WTC11 (cell line): ENCODE data around the gene HDHD5. TPM values are rescaled to one million over a fixed set of nuclear protein-coding genes. Genes with fewer than 3 reads are reported as not detected.

Source experiments
- ATAC-seq: fragments of 200-7000 bp; cut with Tn5 transposase; 2 replicates; pipeline ENCODE4 v1.10.0; 2021; ENCODE audit warnings: mild to moderate bottlenecking, moderate library complexity
- CTCF ChIA-PET: fragments of 300-600 bp; sonication (Branson Sonifier 250); formaldehyde crosslinking; loops from one replicate; lab custom pipeline; 2021; ENCODE audit warnings: antibody characterized with exemption; lab: Charles Lee
- POLR2A ChIA-PET: fragments of 350-600 bp; sonication (Branson Sonifier 250); formaldehyde crosslinking; loops from one replicate; lab custom pipeline; 2021; ENCODE audit warnings: antibody characterized with exemption; lab: Charles Lee
- DNase-seq: peaks from one replicate; pipeline ENCODE4 v3.0.0; 2021; ENCODE audit warnings: low spot score
- H3K27ac Mint-ChIP-seq: 2 replicates; pipeline ENCODE4 v1.8.0; 2021; ENCODE audit warnings: mixed read lengths
- H3K27me3 Mint-ChIP-seq: 2 replicates; pipeline ENCODE4 v1.8.0; 2021; ENCODE audit warnings: low read depth, mild to moderate bottlenecking, moderate library complexity, mixed read lengths
- H3K36me3 Mint-ChIP-seq: 2 replicates; pipeline ENCODE4 v1.8.0; 2021; ENCODE audit warnings: mixed read lengths
- H3K4me1 Mint-ChIP-seq: 2 replicates; pipeline ENCODE4 v1.8.0; 2022; ENCODE audit warnings: mixed read lengths
- H3K4me3 Mint-ChIP-seq: 2 replicates; pipeline ENCODE4 v1.8.0; 2021; ENCODE audit warnings: mild to moderate bottlenecking, moderate library complexity, mixed read lengths
- H3K9me3 Mint-ChIP-seq: 2 replicates; pipeline ENCODE4 v1.8.0; 2021; ENCODE audit warnings: mixed read lengths
- CBFB ChIP-seq: sonication (generic); formaldehyde crosslinking; IDR thresholded peaks from 2 replicates; pipeline ENCODE4 v1.8.1; 2022; ENCODE audit warnings: mild to moderate bottlenecking, low read depth, missing genetic modification reagents
- GRHL2 ChIP-seq: fragments of 250-450 bp; sonication (Bioruptor Pico); IDR thresholded peaks from 2 replicates; pipeline ENCODE4 v1.8.0; 2022; ENCODE audit warnings: mild to moderate bottlenecking, moderate library complexity; ENCODE audit not compliant: insufficient replicate concordance, severe bottlenecking
- IRF2 ChIP-seq: sonication (generic); formaldehyde crosslinking; IDR thresholded peaks from 2 replicates; pipeline ENCODE4 v1.8.0; 2022; ENCODE audit warnings: low read depth, missing genetic modification reagents, borderline replicate concordance
- JUN ChIP-seq: sonication (generic); formaldehyde crosslinking; IDR thresholded peaks from 2 replicates; pipeline ENCODE4 v1.8.0; 2023; ENCODE audit warnings: mild to moderate bottlenecking, missing genetic modification reagents
- MYBL2 ChIP-seq: sonication (generic); formaldehyde crosslinking; IDR thresholded peaks from 2 replicates; pipeline ENCODE4 v1.8.1; 2023; ENCODE audit warnings: mild to moderate bottlenecking, moderate library complexity, missing genetic modification reagents
- NFATC4 ChIP-seq: fragments of 250-450 bp; sonication (Bioruptor Pico); IDR thresholded peaks from 2 replicates; pipeline ENCODE4 v1.9.0; 2021; ENCODE audit warnings: mild to moderate bottlenecking
- OVOL2 ChIP-seq: fragments of 250-450 bp; sonication (Bioruptor Pico); IDR thresholded peaks from 2 replicates; pipeline ENCODE4 v1.9.0; 2021; ENCODE audit warnings: mild to moderate bottlenecking, borderline replicate concordance
- RELA ChIP-seq: sonication (generic); formaldehyde crosslinking; IDR thresholded peaks from 2 replicates; pipeline ENCODE4 v1.8.1; 2022; ENCODE audit warnings: missing genetic modification reagents, mild to moderate bottlenecking, borderline replicate concordance
- RORB ChIP-seq: fragments of 250-450 bp; sonication (Bioruptor Pico); IDR thresholded peaks from 2 replicates; pipeline ENCODE4 v1.9.0; 2021; ENCODE audit warnings: mild to moderate bottlenecking
- SMAD4 ChIP-seq: sonication (generic); formaldehyde crosslinking; IDR thresholded peaks from 2 replicates; pipeline ENCODE4 v1.8.0; 2022; ENCODE audit warnings: mild to moderate bottlenecking, missing genetic modification reagents
- TP53 ChIP-seq: sonication (generic); formaldehyde crosslinking; IDR thresholded peaks from 2 replicates; pipeline ENCODE4 v1.8.1; 2023; ENCODE audit warnings: mild to moderate bottlenecking, missing genetic modification reagents
- ZNF138 ChIP-seq: sonication (generic); formaldehyde crosslinking; conservative IDR thresholded peaks from 2 replicates; pipeline ENCODE4 v1.8.1; 2022; ENCODE audit warnings: mild to moderate bottlenecking, moderate library complexity, missing genetic modification reagents
- ZNF219 ChIP-seq: sonication (generic); formaldehyde crosslinking; IDR thresholded peaks from 2 replicates; pipeline ENCODE4 v1.8.0; 2023; ENCODE audit warnings: missing genetic modification reagents, mild to moderate bottlenecking, borderline replicate concordance
- total RNA-seq: library from RNA; stranded (reverse); gene quantifications from 3 replicates; pipeline ENCODE4 v1.2.3, GENCODE V29; 2021
- TF ChIP-seq, protein P1 (sequence below): sonication (generic); formaldehyde crosslinking; IDR thresholded peaks from 2 replicates; pipeline ENCODE4 v1.8.1; 2023; ENCODE audit warnings: mild to moderate bottlenecking, missing genetic modification reagents
- TF ChIP-seq, protein P2 (sequence below): sonication (generic); formaldehyde crosslinking; IDR thresholded peaks from 2 replicates; pipeline ENCODE4 v1.8.0; 2022; ENCODE audit warnings: mild to moderate bottlenecking, missing genetic modification reagents
- TF ChIP-seq, protein P3 (sequence below): sonication (generic); formaldehyde crosslinking; IDR thresholded peaks from 2 replicates; pipeline ENCODE4 v1.8.1; 2022; ENCODE audit warnings: low read depth, missing genetic modification reagents, borderline replicate concordance
- TF ChIP-seq, protein P4 (sequence below): sonication (generic); formaldehyde crosslinking; conservative IDR thresholded peaks from 2 replicates; pipeline ENCODE4 v1.8.1; 2023; ENCODE audit warnings: mild to moderate bottlenecking, low read depth, missing genetic modification reagents, moderate library complexity

Gene HDHD5
- total RNA-seq, 1 experiment from 2014 or later, result 84.0 TPM

DNA sequence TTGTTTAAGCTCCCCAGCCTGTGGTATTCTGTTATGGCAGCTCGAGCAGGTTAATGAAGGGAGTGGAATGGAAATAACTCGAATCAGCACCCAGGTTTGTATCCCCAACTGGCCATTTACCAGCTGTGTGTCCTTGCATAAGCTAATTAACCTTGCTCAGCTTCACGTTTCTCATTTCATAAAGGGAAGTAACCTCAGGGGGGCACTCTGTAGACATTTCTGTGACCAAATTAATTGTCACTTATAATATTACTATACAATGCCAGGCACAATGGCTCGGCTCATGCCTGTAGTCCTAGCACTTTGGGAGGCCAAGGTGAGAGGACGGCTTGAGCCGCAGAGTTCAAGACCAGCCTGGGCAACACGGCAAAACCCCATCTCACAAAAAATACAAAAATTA lies 46.4 kb upstream of the HDHD5 start (continued):
- TF ChIP-seq CBFB (CRISPR knock-in tag), result no peak
- TF ChIP-seq, protein P1, sequence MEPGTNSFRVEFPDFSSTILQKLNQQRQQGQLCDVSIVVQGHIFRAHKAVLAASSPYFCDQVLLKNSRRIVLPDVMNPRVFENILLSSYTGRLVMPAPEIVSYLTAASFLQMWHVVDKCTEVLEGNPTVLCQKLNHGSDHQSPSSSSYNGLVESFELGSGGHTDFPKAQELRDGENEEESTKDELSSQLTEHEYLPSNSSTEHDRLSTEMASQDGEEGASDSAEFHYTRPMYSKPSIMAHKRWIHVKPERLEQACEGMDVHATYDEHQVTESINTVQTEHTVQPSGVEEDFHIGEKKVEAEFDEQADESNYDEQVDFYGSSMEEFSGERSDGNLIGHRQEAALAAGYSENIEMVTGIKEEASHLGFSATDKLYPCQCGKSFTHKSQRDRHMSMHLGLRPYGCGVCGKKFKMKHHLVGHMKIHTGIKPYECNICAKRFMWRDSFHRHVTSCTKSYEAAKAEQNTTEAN (CRISPR knock-in tag), result no peak
- TF ChIP-seq, protein P2, sequence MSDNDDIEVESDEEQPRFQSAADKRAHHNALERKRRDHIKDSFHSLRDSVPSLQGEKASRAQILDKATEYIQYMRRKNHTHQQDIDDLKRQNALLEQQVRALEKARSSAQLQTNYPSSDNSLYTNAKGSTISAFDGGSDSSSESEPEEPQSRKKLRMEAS, result no peak
- TF ChIP-seq OVOL2 (CRISPR knock-in tag), result no peak
- TF ChIP-seq JUN (CRISPR knock-in tag), result no peak
- TF ChIP-seq, protein P3, sequence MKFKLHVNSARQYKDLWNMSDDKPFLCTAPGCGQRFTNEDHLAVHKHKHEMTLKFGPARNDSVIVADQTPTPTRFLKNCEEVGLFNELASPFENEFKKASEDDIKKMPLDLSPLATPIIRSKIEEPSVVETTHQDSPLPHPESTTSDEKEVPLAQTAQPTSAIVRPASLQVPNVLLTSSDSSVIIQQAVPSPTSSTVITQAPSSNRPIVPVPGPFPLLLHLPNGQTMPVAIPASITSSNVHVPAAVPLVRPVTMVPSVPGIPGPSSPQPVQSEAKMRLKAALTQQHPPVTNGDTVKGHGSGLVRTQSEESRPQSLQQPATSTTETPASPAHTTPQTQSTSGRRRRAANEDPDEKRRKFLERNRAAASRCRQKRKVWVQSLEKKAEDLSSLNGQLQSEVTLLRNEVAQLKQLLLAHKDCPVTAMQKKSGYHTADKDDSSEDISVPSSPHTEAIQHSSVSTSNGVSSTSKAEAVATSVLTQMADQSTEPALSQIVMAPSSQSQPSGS (CRISPR knock-in tag), result no peak
- TF ChIP-seq RELA (CRISPR knock-in tag), result no peak
- TF ChIP-seq TP53 (CRISPR knock-in tag), result no peak
- no peak for TF ChIP-seq MYBL2
- TF ChIP-seq, all 79 proteins: peak for 0

DNA sequence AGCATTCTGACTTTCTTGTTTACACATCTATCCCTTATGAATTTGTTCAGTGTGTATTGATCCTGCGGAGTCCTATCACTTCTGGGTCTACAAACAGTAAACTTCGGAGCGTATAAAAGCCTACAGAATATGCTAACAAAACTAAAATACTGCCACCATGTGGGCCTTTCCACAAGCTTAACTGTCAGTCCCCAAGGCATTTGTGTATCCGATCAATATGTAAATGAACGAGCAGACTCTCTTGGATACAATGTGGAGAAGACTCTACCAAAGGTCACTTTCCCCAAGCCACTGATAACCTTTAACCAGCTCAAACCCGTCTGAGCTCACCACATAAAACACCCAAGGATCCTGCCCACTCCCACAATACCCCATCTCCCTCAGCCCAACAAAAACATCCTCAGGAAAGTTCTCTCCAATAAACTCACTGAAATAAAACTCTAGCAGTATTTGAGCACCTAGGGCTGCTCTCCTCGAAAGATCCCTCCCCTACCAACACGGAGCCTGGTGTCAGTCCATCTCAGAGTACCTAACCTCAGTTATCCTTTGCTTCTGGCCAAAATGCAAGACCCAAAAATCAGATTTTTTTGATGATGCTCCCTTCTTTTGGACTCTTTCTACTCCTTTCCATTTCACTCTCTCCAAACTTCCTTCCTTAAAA lies 42.3 kb upstream of the HDHD5 start:
- POLR2A ChIA-PET, result interaction anchor here (0.6 to 0.7 kb wide), 4 partner anchors 168 to 370 kb away, joined by 3 to 5 read pairs (median 3); partner anchors contain the start of gene CECR2

More for the DNA sequence above, 42.3 kb upstream of the HDHD5 start:
- peaks cover 61% of the 10 kb centered on the region for H3K4me1 Mint-ChIP-seq
- H3K36me3 Mint-ChIP-seq, result no peaks in the 10 kb centered on the region
- H3K9me3 Mint-ChIP-seq, result no peaks in the 10 kb centered on the region
- H3K27ac Mint-ChIP-seq, result peak overlapping the region; percentile 44
- no peak for DNase-seq
- ATAC-seq, result no peak
- peaks cover 7% of the 10 kb centered on the region; the same call in 1 of the 2 replicates for H3K27me3 Mint-ChIP-seq
- no peak overlapping the region for H3K4me3 Mint-ChIP-seq
- CTCF ChIA-PET, result interaction anchor here (0.6 to 17.1 kb wide), 15 partner anchors 10 to 438 kb away, joined by 3 to 215 read pairs (median 4); no protein-coding TSS in a partner anchor
- TF ChIP-seq NFATC4 (CRISPR knock-in tag) (no peak), ZNF138 (no peak), SMAD4 (CRISPR knock-in tag) (no peak), RORB (CRISPR knock-in tag) (no peak), IRF2 (CRISPR knock-in tag) (no peak), GRHL2 (CRISPR knock-in tag) (no peak), ZNF219 (CRISPR knock-in tag) (no peak)
- TF ChIP-seq, protein P3 (CRISPR knock-in tag), result no peak
- TF ChIP-seq, protein P4, sequence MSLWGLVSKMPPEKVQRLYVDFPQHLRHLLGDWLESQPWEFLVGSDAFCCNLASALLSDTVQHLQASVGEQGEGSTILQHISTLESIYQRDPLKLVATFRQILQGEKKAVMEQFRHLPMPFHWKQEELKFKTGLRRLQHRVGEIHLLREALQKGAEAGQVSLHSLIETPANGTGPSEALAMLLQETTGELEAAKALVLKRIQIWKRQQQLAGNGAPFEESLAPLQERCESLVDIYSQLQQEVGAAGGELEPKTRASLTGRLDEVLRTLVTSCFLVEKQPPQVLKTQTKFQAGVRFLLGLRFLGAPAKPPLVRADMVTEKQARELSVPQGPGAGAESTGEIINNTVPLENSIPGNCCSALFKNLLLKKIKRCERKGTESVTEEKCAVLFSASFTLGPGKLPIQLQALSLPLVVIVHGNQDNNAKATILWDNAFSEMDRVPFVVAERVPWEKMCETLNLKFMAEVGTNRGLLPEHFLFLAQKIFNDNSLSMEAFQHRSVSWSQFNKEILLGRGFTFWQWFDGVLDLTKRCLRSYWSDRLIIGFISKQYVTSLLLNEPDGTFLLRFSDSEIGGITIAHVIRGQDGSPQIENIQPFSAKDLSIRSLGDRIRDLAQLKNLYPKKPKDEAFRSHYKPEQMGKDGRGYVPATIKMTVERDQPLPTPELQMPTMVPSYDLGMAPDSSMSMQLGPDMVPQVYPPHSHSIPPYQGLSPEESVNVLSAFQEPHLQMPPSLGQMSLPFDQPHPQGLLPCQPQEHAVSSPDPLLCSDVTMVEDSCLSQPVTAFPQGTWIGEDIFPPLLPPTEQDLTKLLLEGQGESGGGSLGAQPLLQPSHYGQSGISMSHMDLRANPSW (CRISPR knock-in tag), result no peak
